Activated T-cell treated with anti-CD3 and anti-CD28 coated beads, Interleukin-2, amount 50 U/mL, for 72 hours (primary cell): ENCODE data around the gene DENND1B. TPM values are rescaled to one million over a fixed set of nuclear protein-coding genes. Genes with fewer than 3 reads are reported as not detected.
"Not testable (repeated sequence)": the region's sequence is repeated elsewhere in the genome, so short reads cannot be mapped to it uniquely, and the experiment has no call there.

Source experiments
- ATAC-seq, 2 donors: fragments of 150-1000 bp; cut with Tn5 transposase; replicated peaks in 1 of 2; 2 replicates each; pipeline ENCODE4 v1.10.0; 2021; ENCODE audit warnings: moderate library complexity in 2 of 2, mild to moderate bottlenecking in 1 of 2
- DNase-seq, 2 donors: peaks; one replicate each; pipeline ENCODE4 v3.0.0; 2021 to 2022; ENCODE audit warnings: mixed read lengths in 1 of 2
- H3K27ac Mint-ChIP-seq: one replicate; pipeline ENCODE4 v1.8.0; 2022; ENCODE audit warnings: mild to moderate bottlenecking, moderate library complexity, mixed read lengths
- H3K27me3 Mint-ChIP-seq: one replicate; pipeline ENCODE4 v1.8.0; 2022; ENCODE audit warnings: low read depth, mixed read lengths
- H3K36me3 Mint-ChIP-seq, 2 donors: one replicate each; pipeline ENCODE4 v1.8.0; 2022; ENCODE audit warnings: mixed read lengths in 2 of 2, mild to moderate bottlenecking in 1 of 2; ENCODE audit not compliant: insufficient read depth in 2 of 2
- H3K4me1 Mint-ChIP-seq: one replicate; pipeline ENCODE4 v1.8.0; 2022; ENCODE audit warnings: low read depth, mixed read lengths
- H3K4me3 Mint-ChIP-seq, 2 donors: one replicate each; pipeline ENCODE4 v1.8.0; 2022; ENCODE audit warnings: mild to moderate bottlenecking in 2 of 2, mixed read lengths in 2 of 2, moderate library complexity in 2 of 2
- H3K9me3 Mint-ChIP-seq, 2 donors: one replicate each; pipeline ENCODE4 v1.8.0; 2022; ENCODE audit warnings: mixed read lengths in 2 of 2
- total RNA-seq, 2 donors: library from RNA; stranded (reverse); gene quantifications; one replicate each; pipeline ENCODE4 v1.2.3, GENCODE V29; 2022

DENND1B gene
- total RNA-seq, 2 donors from 2014 or later, result 17.7 to 19.9 TPM

- DNase-seq (no peak), ATAC-seq (no peak)
- Mint-ChIP-seq H3K9me3 (no peaks in the 10 kb centered on the region), H3K27me3 (no peaks in the 10 kb centered on the region), H3K4me1 (no peaks in the 10 kb centered on the region), H3K27ac (no peak overlapping the region), H3K36me3 (no peaks in the 10 kb centered on the region), H3K4me3 (no peak overlapping the region)
These were observed 255.4 kb downstream of the DENND1B start for GRCh38 chr1:197519741-197520334.

DNA sequence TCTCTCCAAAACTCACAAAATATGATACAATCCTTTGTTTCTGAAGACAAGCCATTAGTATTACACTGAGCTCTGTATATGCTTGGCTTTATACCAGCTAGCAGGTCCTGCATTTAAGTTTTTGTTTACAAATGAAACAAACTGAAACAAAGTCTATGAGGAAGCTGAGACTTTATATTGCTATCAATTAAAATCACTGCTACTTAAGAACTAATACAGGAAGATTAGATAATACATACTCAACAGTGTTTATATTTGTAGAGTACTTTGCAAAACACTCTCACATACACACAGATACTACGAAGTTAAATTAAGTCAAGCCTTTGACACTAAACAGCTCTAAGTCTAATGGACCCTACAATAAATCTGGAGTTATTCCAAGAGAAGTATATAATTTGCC is 259.9 kb downstream of the DENND1B start:
- no peak for DNase-seq
- H3K36me3 Mint-ChIP-seq, result peaks cover 0 to 1% of the 10 kb centered on the region in 2 donors
- H3K4me3 Mint-ChIP-seq, result no peak overlapping the region
- no peak for ATAC-seq
- H3K4me1 Mint-ChIP-seq, result no peaks in the 10 kb centered on the region
- no peaks in the 10 kb centered on the region for H3K9me3 Mint-ChIP-seq
- H3K27me3 Mint-ChIP-seq, result no peaks in the 10 kb centered on the region
- no peak overlapping the region for H3K27ac Mint-ChIP-seq

DNA sequence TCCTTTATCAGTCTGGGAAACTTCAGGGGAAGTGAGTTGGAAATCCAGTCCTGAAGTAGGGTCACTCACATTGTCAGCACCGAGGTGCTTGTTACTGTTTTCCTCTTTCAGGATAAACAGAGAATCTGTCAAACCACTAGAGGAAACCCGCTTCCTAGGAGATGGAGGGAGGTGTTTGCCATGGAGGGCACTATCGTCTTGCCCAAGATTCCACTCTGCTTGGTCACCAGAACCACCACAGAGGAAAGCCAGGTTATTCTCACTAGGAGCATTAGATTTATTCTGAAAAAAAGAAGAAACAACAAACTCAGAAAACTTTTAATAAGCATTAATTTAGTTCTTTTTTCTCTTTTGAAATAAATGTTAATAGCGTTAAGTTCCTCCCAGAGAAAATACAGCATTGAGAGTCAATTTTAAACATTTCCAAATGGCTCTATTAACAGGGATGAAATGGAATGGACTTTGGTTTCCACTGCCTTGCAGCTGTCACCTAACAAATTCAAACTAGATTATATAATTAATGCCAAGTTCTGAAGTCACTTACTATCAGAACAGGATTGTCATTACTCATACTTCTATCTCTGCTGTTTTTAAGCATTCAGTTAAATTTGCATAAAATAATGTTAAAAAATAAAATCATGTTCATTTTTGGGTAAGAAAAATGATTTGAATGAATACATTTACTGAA is 264.4 kb downstream of the DENND1B start:
- Mint-ChIP-seq H3K27me3 (no peaks in the 10 kb centered on the region), H3K4me1 (no peaks in the 10 kb centered on the region), H3K27ac (no peak overlapping the region), H3K36me3 (peaks cover 0 to 1% of the 10 kb centered on the region in 2 donors), H3K4me3 (no peak overlapping the region), H3K9me3 (no peaks in the 10 kb centered on the region)
- ATAC-seq (no peak), DNase-seq (no peak)

DNA sequence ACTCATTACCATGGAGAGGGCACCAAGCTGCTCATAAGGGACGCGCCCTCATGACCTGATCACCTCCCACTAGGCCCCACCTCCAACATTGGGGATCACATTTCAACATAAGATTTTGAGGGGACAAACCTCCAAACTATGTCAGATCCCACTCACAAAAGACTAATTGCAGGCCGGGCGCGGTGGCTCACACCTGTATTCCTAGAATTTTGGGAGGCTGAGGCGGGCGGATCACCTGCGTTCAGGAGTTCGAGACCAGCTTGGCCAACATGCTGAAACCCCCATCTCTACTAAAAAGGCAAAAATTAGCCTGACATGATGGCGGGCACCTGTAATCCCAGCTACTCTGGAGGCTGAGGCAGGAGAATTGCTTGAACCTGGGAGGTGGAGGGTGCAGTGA is 278.6 kb downstream of the DENND1B start:
- no peaks in the 10 kb centered on the region for H3K4me1 Mint-ChIP-seq
- H3K9me3 Mint-ChIP-seq, result no peaks in the 10 kb centered on the region
- no peak overlapping the region for H3K27ac Mint-ChIP-seq
- ATAC-seq, result no peak
- no peak for DNase-seq
- no peak overlapping the region for H3K4me3 Mint-ChIP-seq
- H3K36me3 Mint-ChIP-seq, result no peaks in the 10 kb centered on the region
- H3K27me3 Mint-ChIP-seq, result no peaks in the 10 kb centered on the region

DNA sequence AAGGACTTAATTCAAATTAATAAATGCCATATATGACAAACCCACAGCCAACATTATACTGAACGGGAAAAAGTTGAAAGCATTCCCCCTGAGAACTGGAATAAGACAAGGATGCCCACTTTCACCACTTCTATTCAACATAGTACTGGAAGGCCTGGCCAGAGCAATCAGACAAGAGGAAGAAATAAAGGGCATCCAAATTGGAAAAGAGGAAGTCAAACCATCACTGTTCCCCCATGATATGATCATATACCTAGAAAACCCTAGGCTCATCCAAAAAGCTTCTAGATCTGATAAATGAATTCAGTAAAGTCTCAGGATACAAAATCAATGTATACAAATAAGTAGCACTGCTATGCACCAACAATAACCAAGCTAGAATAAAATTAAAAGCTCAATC is 283.8 kb downstream of the DENND1B start:
- not testable (repeated sequence) for H3K27me3 Mint-ChIP-seq, ATAC-seq, H3K36me3 Mint-ChIP-seq, DNase-seq, H3K27ac Mint-ChIP-seq, H3K4me3 Mint-ChIP-seq, H3K9me3 Mint-ChIP-seq, H3K4me1 Mint-ChIP-seq

DNA sequence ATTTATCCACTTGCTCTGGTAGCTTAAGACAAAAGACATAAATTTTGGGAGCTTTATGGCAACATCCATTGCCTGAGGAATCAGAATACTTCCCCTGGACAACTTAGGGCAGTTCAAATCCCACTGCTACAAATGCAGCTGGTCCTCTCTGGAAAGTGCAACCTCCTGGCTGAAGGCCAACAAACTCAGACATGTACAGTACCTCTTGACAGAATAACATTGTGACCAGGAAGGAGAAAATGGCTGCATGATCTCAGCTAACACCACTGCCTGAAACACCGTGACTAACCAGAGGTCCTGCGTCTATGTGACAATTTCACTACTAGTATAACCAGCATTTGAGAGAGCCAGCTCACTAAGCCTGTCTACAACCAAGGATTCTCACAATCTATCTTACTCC is 288.3 kb downstream of the DENND1B start:
- Mint-ChIP-seq H3K4me3 (no peak overlapping the region), H3K27ac (no peak overlapping the region), H3K9me3 (peaks cover 0 to 2% of the 10 kb centered on the region in 2 donors), H3K36me3 (no peaks in the 10 kb centered on the region), H3K27me3 (no peaks in the 10 kb centered on the region), H3K4me1 (peaks cover 2% of the 10 kb centered on the region)
- DNase-seq (no peak), ATAC-seq (no peak)

GRCh38 chr1:197485790-197486189 is 289.5 kb downstream of the DENND1B start:
- Mint-ChIP-seq H3K9me3 (peaks cover 0 to 2% of the 10 kb centered on the region in 2 donors), H3K4me1 (peaks cover 14% of the 10 kb centered on the region), H3K27ac (no peak overlapping the region), H3K4me3 (no peak overlapping the region), H3K36me3 (no peaks in the 10 kb centered on the region), H3K27me3 (no peaks in the 10 kb centered on the region)
- ATAC-seq (no peak), DNase-seq (no peak)

DNA sequence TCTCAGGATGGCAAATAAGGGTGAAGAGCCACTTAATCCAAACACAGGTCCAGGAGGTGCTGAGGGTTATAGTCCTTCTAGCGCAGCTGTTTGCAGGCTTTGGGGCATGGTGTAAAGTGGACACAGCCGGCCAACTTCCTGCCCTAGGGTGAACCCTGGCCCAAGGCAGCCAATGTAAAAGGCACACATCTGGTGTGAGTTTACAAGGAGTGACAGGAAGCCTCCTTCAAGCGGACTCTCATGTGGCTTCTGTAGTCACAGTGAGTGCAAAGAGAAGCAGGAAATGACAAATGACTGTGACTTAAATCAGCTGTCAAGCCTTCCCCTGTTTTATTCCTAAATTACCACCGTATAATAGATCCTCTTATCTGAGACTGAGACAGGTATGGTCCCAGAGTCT is 294.2 kb downstream of the DENND1B start:
- peak overlapping the region; percentile 40 to 58 for H3K4me3 Mint-ChIP-seq
- H3K4me1 Mint-ChIP-seq, result peaks cover 14% of the 10 kb centered on the region
- peak; percentile 94 to 98 for ATAC-seq
- DNase-seq, result peak; percentile 21 to 31
- no peaks in the 10 kb centered on the region for H3K36me3 Mint-ChIP-seq
- no peaks in the 10 kb centered on the region for H3K27me3 Mint-ChIP-seq
- H3K27ac Mint-ChIP-seq, result no peak overlapping the region
- no peaks in the 10 kb centered on the region for H3K9me3 Mint-ChIP-seq

GRCh38 chr1:197480446-197480845 is 294.8 kb downstream of the DENND1B start:
- H3K36me3 Mint-ChIP-seq, result no peaks in the 10 kb centered on the region
- H3K4me1 Mint-ChIP-seq, result peaks cover 14% of the 10 kb centered on the region
- H3K4me3 Mint-ChIP-seq, result no peak overlapping the region
- ATAC-seq (no peak), DNase-seq (no peak)
- H3K27ac Mint-ChIP-seq, result no peak overlapping the region
- H3K9me3 Mint-ChIP-seq, result no peaks in the 10 kb centered on the region
- no peaks in the 10 kb centered on the region for H3K27me3 Mint-ChIP-seq

DNA sequence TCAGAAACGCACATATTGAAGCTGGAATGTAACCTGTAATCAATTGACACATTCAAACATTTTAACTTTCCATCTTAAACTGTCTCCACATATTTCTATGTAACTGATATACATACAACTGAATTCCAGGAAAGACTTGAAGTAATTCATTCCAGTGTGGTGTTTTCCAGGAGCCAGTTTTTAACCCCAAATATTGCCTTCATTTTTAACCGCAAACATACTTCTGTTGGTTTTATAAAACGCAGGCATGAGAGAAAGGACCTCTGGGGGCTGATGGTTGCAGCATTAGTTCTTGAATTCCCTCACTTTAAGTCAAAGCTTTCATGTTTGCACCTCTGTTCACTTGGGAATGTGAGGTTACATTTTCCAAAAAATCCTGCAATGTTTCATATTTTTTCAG is 303.1 kb downstream of the DENND1B start:
- Mint-ChIP-seq H3K9me3 (no peaks in the 10 kb centered on the region), H3K27ac (no peak overlapping the region), H3K4me1 (no peaks in the 10 kb centered on the region), H3K36me3 (no peaks in the 10 kb centered on the region), H3K27me3 (no peaks in the 10 kb centered on the region), H3K4me3 (no peak overlapping the region)
- DNase-seq (no peak), ATAC-seq (no peak)

DNA sequence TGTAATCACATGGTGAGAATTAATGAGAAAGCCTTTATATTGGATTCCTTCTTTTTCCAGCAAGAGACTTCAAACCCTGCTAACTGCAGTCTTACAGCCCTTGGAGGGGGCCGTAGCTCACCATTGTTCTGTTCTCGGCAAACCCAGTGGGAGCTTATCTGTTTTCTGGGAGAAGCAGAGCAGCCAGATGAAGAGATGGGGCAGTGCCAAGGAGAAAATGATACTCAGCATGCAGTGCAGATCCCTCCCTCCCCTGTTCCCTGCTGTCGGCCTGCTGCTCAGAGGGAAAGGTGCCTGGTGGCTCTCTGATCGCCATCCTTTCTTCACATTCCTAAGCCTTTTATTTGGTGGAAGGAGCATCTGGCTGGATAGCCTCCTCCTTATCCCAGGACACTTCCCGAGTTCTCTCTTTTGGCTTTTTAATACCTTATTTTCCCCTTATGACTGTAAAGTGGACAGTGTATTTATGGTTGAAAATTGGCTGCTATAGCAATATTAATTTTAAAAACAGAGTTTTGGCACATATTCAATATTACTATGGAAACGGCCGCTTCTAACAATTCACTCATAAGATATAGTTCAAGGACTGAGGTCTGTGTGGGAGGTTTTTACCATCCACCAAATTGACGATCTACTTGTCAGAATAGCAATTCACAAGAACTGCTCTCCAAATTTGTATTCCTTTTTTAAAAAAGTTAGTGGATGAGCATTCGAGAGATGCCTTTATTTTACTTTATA is 303.9 kb downstream of the DENND1B start:
- Mint-ChIP-seq H3K9me3 (no peaks in the 10 kb centered on the region), H3K36me3 (no peaks in the 10 kb centered on the region), H3K4me1 (no peaks in the 10 kb centered on the region), H3K27me3 (no peaks in the 10 kb centered on the region), H3K4me3 (no peak overlapping the region), H3K27ac (no peak overlapping the region)
- DNase-seq (no peak), ATAC-seq (no peak)

DNA sequence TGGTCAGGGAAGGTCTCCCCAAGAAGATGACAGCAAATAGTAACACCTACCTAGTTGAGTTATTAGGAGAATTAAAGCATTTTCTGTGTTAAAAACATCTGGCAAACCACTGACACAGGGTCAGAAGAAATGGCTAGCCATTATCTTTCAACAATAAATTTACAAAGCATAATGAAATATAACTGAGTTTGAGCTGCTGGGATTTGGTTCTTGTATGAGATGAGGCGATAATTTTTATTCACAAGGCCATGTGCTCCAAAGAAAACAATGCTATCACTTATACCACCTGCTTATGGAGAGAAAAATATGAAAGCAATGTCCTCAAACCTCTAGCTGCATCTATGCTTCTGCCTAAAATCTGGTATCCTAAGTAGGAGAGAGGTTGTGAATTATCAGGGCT is 304.9 kb downstream of the DENND1B start:
- H3K4me3 Mint-ChIP-seq, result no peak overlapping the region
- H3K27me3 Mint-ChIP-seq, result no peaks in the 10 kb centered on the region
- ATAC-seq (no peak), DNase-seq (no peak)
- no peaks in the 10 kb centered on the region for H3K9me3 Mint-ChIP-seq
- H3K36me3 Mint-ChIP-seq, result no peaks in the 10 kb centered on the region
- no peak overlapping the region for H3K27ac Mint-ChIP-seq
- no peaks in the 10 kb centered on the region for H3K4me1 Mint-ChIP-seq

- DNase-seq (no peak), ATAC-seq (no peak)
- Mint-ChIP-seq H3K36me3 (no peaks in the 10 kb centered on the region), H3K27me3 (no peaks in the 10 kb centered on the region), H3K4me1 (no peaks in the 10 kb centered on the region), H3K4me3 (no peak overlapping the region), H3K9me3 (no peaks in the 10 kb centered on the region), H3K27ac (no peak overlapping the region)
These were observed 305.6 kb downstream of the DENND1B start for GRCh38 chr1:197469620-197470210.
